GM04503 (cell line): ENCODE measurements around the gene CDY1B.
"Not testable (repeated sequence)": the region's sequence is repeated elsewhere in the genome, so short reads cannot be mapped to it uniquely, and the experiment has no call there.

ENCODE experiments used
- DNase-seq: peaks from one replicate; pipeline ENCODE4 v3.0.0-alpha.2; 2012; ENCODE audit warnings: low read depth

CDY1B gene, protein sequence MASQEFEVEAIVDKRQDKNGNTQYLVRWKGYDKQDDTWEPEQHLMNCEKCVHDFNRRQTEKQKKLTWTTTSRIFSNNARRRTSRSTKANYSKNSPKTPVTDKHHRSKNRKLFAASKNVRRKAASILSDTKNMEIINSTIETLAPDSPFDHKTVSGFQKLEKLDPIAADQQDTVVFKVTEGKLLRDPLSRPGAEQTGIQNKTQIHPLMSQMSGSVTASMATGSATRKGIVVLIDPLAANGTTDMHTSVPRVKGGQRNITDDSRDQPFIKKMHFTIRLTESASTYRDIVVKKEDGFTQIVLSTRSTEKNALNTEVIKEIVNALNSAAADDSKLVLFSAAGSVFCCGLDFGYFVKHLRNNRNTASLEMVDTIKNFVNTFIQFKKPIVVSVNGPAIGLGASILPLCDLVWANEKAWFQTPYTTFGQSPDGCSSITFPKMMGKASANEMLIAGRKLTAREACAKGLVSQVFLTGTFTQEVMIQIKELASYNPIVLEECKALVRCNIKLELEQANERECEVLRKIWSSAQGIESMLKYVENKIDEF

GRCh38 chrY:24047919-24048318 lies at the start of gene CDY1B:
TSS of gene CDY1B (minus strand) at chrY:24048019. CDS start at chrY:24047688, 331 bp downstream.
- not testable (repeated sequence) for DNase-seq

GRCh38 chrY:24049525-24049924 lies 1.7 kb upstream of the CDY1B start:
- DNase-seq: not testable (repeated sequence)

GRCh38 chrY:24043209-24043608 lies 4.6 kb downstream of the CDY1B start:
- not testable (repeated sequence) for DNase-seq

- DNase-seq: not testable (repeated sequence)
Observed at GRCh38 chrY:24039008-24039718, 8.7 kb downstream of the CDY1B start.

- DNase-seq: not testable (repeated sequence)
Observed at GRCh38 chrY:24026212-24027103, 21.4 kb downstream of the CDY1B start.
